ENCODE results near the gene TBL1XR1. TPM values are rescaled to one million over a fixed set of nuclear protein-coding genes. Genes with fewer than 3 reads are reported as not detected.

TBL1XR1 gene
- total RNA-seq, 2 donors from 2014 or later: 75.8 to 156 TPM

DNA sequence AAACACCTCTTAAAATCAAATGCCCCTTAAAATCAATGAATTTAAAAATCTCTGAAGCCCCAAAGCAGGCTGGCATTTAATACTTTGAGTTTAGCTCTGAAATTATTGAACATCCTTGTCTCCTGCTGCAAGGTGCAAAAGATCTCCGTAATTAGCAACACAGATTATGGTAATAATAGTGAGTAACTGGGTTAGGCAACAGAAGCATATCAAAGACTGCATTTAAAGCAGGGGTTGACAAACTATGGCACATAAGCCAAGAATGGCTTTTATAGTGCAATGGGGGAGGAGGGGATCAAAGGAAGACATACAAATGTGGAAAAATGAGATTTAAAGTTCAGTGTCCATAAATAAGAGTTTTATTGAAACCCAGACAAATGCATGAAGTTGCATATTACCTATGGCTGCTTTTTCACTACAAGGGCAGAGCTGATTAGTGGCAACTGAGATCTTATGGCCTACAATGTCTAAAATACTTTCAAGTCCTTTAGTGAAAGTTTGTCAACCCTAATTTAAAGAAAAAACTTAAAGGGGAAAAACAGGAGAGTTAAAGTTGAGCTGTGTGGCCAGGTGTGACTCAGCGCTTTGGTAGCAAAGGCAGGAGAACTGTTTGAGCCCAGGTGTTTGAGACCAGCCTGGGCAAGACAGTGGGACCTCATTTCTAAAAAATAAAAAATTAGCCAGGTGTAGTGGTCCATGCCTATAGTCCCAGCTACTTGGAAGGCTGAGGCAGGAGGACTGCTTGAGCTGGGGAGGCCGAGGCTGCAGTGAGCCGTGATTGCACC, 157.6 kb downstream of the TBL1XR1 start:
- TF ChIP-seq CTCF (IDR thresholded peaks at IDR 0.05): no peak
- no peak for TF ChIP-seq POLR2A (IDR thresholded peaks at IDR 0.05)
- TF ChIP-seq POLR2AphosphoS5 (IDR thresholded peaks at IDR 0.05): no peak
- WGBS: 93% methylated on average over 4 of the region's 4 CpGs
- intact Hi-C loops (cut with DNase I): no loop called here
- no peak for DNase-seq (ENCODE audit: low spot score)
- Histone ChIP-seq H3K4me1 (replicated peaks) (no peaks in the 10 kb centered on the region), H3K27me3 (replicated peaks; ENCODE audit: insufficient read depth) (no peaks in the 10 kb centered on the region), H3K4me3 (no peak overlapping the region), H3K27ac (no peak overlapping the region), H3K36me3 (no peaks in the 10 kb centered on the region), H3K9me3 (no peaks in the 10 kb centered on the region)

- no peaks in the 10 kb centered on the region for H3K4me1 ChIP-seq (replicated peaks)
- DNase-seq (ENCODE audit: low spot score): no peak
- H3K9me3 ChIP-seq: no peaks in the 10 kb centered on the region
- TF ChIP-seq CTCF (IDR thresholded peaks at IDR 0.05): no peak
- TF ChIP-seq POLR2A (IDR thresholded peaks at IDR 0.05): no peak
- no peak for TF ChIP-seq POLR2AphosphoS5 (IDR thresholded peaks at IDR 0.05)
- H3K27me3 ChIP-seq (replicated peaks; ENCODE audit: insufficient read depth): no peaks in the 10 kb centered on the region
- intact Hi-C loops (cut with DNase I): no loop called here
- no peak overlapping the region for H3K4me3 ChIP-seq
- 95% methylated on average over 4 of the region's 4 CpGs for WGBS
- no peak overlapping the region for H3K27ac ChIP-seq
- H3K36me3 ChIP-seq: no peaks in the 10 kb centered on the region
These were observed 160.0 kb downstream of the TBL1XR1 start for GRCh38 chr3:177037241-177037640.

DNA sequence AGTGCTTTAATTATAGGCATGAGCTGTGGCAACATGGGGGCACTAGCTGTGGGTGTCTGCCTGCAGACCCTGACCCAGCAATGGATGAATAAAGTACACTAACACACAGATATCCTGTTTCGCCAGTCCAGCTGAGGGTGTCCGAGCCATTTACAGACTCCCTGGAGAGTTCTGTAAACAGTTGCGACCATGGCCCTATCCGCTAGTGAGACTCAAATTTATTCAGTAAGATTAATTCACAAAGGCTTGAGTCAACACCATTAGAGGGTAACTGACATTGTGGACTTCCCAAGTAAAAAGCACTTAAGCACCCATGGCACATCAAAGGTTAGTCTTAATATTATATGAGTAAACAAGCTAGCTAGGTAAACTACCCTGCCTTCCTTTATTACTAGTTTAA, 161.6 kb downstream of the TBL1XR1 start:
- Histone ChIP-seq H3K27ac (peak overlapping the region in 1 of 2 donors; percentile 10), H3K4me3 (no peak overlapping the region), H3K4me1 (replicated peaks) (no peaks in the 10 kb centered on the region), H3K36me3 (no peaks in the 10 kb centered on the region), H3K9me3 (no peaks in the 10 kb centered on the region), H3K27me3 (replicated peaks; ENCODE audit: insufficient read depth) (no peaks in the 10 kb centered on the region)
- TF ChIP-seq POLR2A (IDR thresholded peaks at IDR 0.05): no peak
- TF ChIP-seq CTCF (IDR thresholded peaks at IDR 0.05): no peak
- peak; percentile 21 for TF ChIP-seq POLR2AphosphoS5 (IDR thresholded peaks at IDR 0.05)
- DNase-seq (ENCODE audit: low spot score): no peak
- WGBS: 72% methylated on average over 4 of the region's 4 CpGs
- intact Hi-C loops (cut with DNase I): no loop called here

DNA sequence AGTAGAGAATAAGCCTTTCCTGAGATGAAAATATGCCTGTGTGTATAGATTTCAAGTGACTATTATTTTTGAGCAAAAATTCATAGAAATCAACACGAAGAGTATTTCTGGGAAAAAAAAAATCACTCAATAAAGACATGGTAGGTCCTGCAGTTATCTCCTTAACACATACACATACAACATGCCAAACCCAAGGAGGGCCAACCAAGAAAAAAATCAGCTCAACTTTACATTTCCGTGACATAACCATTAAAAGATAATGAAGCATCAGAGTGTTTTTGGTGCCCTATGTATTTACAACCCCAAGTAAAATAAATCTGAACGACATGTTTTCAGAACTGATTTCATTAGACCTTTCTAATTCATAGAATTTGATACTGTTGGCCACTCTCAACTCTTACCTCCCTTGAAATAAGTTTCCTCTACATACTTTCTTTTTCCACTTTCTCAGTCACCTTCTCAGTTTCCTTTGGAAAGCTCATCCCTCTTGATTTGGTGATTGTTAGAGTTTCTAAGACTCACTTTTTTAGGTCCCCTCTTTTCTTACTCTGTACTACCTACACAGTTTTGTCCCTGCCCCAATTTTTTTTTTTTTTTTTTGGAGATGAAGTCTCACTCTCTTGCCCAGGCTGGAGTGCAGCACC, 162.3 kb downstream of the TBL1XR1 start:
- TF ChIP-seq POLR2A (IDR thresholded peaks at IDR 0.05) (no peak), POLR2AphosphoS5 (IDR thresholded peaks at IDR 0.05) (no peak), CTCF (IDR thresholded peaks at IDR 0.05) (no peak)
- no peaks in the 10 kb centered on the region for H3K27me3 ChIP-seq (replicated peaks; ENCODE audit: insufficient read depth)
- intact Hi-C loops (cut with DNase I): no loop called here
- WGBS: 86% methylated on average over 3 of the region's 3 CpGs
- H3K27ac ChIP-seq: no peak overlapping the region
- H3K4me3 ChIP-seq: no peak overlapping the region
- H3K9me3 ChIP-seq: no peaks in the 10 kb centered on the region
- no peaks in the 10 kb centered on the region for H3K36me3 ChIP-seq
- H3K4me1 ChIP-seq (replicated peaks): no peaks in the 10 kb centered on the region
- no peak for DNase-seq (ENCODE audit: low spot score)

All from prostate gland (tissue), 2 donors.